Vagina (tissue), 2 donors: ENCODE data around the gene FETUB.

Experiments
- CTCF ChIP-seq, 3 experiments: fragments of 450-650 bp in 2 of 3; fragments of 200-600 bp in 1 of 3; sonication (generic) in 1 of 3; IDR thresholded peaks; one replicate each; pipeline ENCODE4 v1.5.1; 2017 to 2019; ENCODE audit warnings: antibody characterized with exemption in 3 of 3, mild to moderate bottlenecking in 2 of 3, moderate library complexity in 2 of 3
- POLR2A ChIP-seq, 2 donors: fragments of 450-650 bp; IDR thresholded peaks; one replicate each; pipeline ENCODE4 v1.6.1; 2017; ENCODE audit warnings: antibody characterized with exemption in 2 of 2, mild to moderate bottlenecking in 2 of 2, moderate library complexity in 2 of 2
- POLR2AphosphoS5 ChIP-seq, 2 donors: sonication (generic); formaldehyde crosslinking; IDR thresholded peaks; one replicate each; pipeline ENCODE4 v1.9.0; 2017; ENCODE audit warnings: antibody characterized with exemption in 2 of 2, mild to moderate bottlenecking in 2 of 2, low read depth in 1 of 2; ENCODE audit not compliant: insufficient read depth in 1 of 2

GRCh38 chr3:186640473-186640818 lies 247 bp downstream of the FETUB start:
- peak in 1 of 2 donors; percentile 70 for TF ChIP-seq POLR2AphosphoS5 (IDR thresholded peaks at IDR 0.05; ENCODE audit: insufficient read depth in 1 of 2, low read depth in 1 of 2)
- TF ChIP-seq CTCF (IDR thresholded peaks at IDR 0.05) = no peak
- TF ChIP-seq POLR2A (IDR thresholded peaks at IDR 0.05) = no peak
